Measurements from ENCODE around the gene TPGS2.
"Not testable (repeated sequence)": the region's sequence is repeated elsewhere in the genome, so short reads cannot be mapped to it uniquely, and the experiment has no call there.

The TPGS2 gene

DNA sequence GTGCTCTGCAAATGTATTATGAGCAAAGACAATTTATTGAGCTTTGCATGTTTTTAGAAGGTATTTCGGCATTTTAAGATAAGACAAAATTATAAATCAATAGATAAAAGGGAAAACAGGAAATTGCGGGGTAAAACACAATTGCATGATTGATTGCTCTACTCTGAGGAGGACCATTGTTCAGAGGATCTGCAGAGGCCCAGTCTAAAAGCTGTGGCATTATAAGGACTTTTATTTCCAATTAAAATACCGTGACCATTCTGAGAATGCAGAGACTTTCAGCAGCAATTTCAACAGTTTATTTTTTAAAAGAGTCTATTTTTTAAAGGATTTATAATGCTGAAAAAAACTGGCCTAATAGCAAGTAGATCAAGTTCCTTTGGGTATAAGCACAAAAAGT is 62.0 kb downstream of the TPGS2 start:
- TF ChIP-seq, protein P1, sequence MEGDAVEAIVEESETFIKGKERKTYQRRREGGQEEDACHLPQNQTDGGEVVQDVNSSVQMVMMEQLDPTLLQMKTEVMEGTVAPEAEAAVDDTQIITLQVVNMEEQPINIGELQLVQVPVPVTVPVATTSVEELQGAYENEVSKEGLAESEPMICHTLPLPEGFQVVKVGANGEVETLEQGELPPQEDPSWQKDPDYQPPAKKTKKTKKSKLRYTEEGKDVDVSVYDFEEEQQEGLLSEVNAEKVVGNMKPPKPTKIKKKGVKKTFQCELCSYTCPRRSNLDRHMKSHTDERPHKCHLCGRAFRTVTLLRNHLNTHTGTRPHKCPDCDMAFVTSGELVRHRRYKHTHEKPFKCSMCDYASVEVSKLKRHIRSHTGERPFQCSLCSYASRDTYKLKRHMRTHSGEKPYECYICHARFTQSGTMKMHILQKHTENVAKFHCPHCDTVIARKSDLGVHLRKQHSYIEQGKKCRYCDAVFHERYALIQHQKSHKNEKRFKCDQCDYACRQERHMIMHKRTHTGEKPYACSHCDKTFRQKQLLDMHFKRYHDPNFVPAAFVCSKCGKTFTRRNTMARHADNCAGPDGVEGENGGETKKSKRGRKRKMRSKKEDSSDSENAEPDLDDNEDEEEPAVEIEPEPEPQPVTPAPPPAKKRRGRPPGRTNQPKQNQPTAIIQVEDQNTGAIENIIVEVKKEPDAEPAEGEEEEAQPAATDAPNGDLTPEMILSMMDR (IDR thresholded peaks at IDR 0.05; ENCODE audit: low read depth, low read length): no peak
- no peak overlapping the region for H3K4me3 ChIP-seq (ENCODE audit: low read depth, low read length)

DNA sequence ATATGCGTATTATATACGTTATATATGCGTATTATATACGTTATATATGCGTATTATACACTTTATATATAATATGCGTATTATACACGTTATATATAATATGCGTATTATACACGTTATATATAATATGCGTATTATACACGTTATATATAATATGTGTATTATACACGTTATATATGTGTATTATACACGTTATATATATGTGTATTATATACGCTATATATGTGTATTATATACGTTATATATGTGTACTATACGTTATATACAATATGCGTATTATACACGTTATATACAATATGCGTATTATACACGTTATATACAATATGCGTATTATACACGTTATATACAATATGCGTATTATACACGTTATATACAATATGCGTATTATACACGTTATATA is 65.8 kb downstream of the TPGS2 start:
- not testable (repeated sequence) for H3K4me3 ChIP-seq (ENCODE audit: low read depth, low read length)

DNA sequence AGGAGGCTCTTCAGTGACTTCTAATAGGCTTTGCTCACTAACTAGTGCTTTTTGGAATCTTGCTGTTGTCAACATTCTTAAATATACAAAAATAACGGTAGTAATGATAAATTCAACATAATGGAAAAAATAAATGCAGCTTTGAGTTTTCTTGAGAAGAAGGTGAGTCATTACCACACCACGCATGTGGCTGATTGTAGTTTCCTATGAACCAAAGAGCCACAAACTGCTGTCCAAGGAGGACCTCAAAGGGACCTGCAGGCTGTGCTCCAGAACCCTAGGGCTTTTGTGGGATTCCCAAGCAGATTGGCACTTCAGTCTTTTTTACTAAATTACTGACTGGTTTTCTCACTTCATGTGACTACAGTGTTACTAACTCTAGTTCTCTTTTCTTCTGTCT is 66.7 kb downstream of the TPGS2 start:
- no peak overlapping the region for H3K4me3 ChIP-seq (ENCODE audit: low read depth, low read length)
- TF ChIP-seq, protein P1 (IDR thresholded peaks at IDR 0.05; ENCODE audit: low read depth, low read length): no peak

DNA sequence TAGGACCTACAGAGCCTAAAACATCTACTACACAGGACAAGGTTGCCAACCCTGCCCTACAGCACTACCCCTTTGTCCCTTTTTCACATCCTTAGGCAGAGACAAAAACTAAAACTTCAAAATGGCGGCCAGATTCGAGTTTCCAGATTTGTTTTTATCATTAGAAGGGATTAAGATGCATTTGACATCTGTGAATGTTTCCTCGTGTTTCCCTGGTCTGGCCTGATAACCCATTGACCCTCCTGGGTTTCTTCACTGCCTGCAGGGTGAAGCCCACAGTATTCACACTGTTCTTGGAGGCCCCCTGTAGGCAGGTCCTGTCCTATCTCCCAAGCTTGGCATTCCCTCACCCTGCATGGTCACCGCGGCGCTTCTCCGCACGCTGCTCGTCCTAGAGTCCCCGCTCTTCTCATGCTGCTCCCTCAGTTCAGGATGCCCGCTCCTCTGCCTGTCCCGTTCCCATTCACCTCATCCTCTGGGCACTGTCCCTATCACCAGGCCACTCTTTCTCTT is 67.6 kb downstream of the TPGS2 start:
- TF ChIP-seq, protein P1 (IDR thresholded peaks at IDR 0.05; ENCODE audit: low read depth, low read length): no peak
- no peak overlapping the region for H3K4me3 ChIP-seq (ENCODE audit: low read depth, low read length)

DNA sequence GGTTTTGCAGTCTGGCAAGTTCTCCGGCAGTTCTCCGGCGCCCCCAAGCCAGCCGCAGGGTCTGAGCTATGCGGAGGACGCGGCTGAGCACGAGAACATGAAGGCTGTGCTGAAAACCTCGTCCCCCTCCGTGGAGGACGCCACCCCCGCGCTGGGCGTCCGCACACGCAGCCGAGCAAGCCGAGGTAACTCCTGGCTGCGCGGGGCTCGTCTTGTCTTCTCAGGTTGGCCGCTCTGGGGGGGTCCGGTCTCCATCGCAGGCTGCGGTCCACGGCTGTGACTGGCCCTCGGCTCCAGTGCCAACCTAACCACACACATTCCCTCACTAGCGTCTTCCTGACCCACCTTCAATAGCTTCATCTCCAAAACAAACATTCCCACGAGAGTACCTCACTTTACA is 68.2 kb downstream of the TPGS2 start:
- H3K4me3 ChIP-seq (ENCODE audit: low read depth, low read length): no peak overlapping the region
- TF ChIP-seq, protein P1 (IDR thresholded peaks at IDR 0.05; ENCODE audit: low read depth, low read length): no peak

DNA sequence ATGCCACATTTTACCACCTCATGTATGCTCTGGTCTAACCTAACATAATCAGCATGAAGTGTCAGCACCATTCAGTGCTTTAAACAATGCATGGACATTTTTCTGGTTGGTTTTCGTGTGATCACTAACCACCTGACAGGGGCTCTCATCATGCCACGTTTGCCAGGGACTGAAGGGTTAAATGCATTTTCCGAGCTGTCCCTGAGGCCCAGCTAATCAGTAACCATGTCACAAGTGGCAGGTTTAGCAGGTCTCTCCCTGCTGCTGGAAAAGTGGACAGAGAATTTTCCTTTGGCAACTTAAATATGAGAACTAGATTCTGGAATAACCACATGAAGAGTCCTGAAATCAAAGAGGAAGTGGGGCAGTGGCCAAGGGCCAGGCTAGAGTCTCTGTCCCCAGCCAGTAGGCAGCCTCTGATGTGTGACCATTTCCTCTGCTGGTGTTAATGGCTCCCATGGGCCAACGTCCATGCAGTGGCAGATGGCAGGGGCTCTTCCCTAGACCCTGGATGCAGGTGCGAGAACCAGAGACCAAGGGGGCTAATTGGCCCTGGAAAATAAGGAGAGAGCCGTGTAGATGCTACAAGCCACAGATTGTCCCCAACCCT is 69.5 kb downstream of the TPGS2 start:
- no peak overlapping the region for H3K4me3 ChIP-seq (ENCODE audit: low read depth, low read length)
- TF ChIP-seq, protein P1 (IDR thresholded peaks at IDR 0.05; ENCODE audit: low read depth, low read length): no peak

DNA sequence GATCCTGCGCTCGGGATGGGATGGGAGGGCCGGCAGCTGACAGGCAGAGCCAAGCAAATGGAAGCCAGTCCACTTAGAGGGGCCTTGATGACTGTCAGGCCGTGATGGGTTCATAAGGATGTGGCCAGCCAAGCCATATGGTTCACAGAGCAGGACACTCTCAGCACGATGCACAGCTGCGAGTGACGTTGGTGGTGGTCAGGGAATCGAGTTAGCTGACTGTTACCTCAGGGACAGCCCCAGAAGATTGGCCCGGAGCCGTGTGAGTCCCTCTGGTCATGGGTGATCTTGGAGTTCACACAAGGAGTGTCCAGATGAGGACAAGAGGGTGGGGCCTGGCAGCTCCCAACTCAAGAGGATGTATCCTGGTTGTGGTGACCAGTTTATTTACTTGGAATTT is 70.2 kb downstream of the TPGS2 start:
- TF ChIP-seq, protein P1 (IDR thresholded peaks at IDR 0.05; ENCODE audit: low read depth, low read length): no peak
- H3K4me3 ChIP-seq (ENCODE audit: low read depth, low read length): no peak overlapping the region

DNA sequence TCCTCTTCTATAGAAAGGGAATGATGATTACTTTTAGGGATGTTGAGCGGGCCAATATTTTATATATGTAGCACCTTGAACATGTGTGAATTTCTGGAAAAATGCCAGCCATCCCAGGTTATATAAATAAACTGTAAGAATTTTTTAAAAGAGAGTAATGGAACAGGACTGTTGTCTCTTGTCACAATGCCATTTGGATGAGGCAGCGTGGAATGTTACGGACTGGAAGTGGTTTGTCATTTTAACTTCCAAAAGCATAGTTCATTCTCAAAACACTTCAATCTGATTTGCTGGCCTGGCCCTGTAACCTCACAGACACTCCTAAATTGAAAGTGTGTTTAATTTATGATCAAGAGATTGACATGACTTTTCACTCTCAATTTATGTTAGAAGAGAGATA is 70.8 kb downstream of the TPGS2 start:
- TF ChIP-seq, protein P1 (IDR thresholded peaks at IDR 0.05; ENCODE audit: low read depth, low read length): no peak
- no peak overlapping the region for H3K4me3 ChIP-seq (ENCODE audit: low read depth, low read length)

Data from WI38 (cell line).